NCI-H128 (cell line): ENCODE data around the gene SLC12A4.
A peak's percentile ranks its signal among the peaks of the same experiment; 100 is the strongest.
"Not testable (repeated sequence)": the region's sequence is repeated elsewhere in the genome, so short reads cannot be mapped to it uniquely, and the experiment has no call there.

Experiments used
- DNase-seq: peaks from one replicate; lab custom pipeline; 2025; ENCODE audit not compliant: unreplicated experiment; lab: John Stamatoyannopoulos, UW

The SLC12A4 gene

DNA sequence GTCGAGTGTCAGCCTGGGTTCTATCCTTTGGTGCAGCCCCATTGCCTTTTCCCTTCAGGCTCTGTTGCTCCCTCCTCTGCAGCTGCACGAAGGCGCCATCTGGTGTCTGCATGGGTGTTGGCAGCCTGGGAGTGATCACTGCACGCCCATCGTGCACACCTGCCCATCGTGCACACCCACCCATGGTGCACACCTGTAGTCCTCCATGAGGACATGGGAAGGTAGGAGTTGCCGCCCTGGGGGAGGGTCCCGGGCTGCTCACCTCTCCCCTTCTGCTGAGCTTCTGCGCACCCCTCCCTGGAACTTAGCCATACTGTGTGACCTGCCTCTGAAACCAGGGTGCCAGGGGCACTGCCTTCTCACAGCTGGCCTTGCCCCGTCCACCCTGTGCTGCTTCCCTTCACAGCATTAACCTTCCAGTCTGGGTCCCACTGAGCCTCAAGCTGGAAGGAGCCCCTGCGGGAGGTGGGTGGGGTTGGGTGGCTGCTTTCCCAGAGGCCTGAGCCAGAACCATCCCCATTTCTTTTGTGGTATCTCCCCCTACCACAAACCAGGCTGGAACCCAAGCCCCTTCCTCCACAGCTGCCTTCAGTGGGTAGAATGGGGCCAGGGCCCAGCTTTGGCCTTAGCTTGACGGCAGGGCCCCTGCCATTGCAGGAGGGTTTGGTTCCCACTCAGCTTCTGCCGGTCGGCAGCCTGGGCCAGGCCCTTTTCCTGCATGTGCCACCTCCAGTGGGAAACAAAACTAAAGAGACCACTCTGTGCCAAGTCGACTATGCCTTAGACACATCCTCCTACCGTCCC lies 39.7 kb downstream of the SLC12A4 start:
- peak; percentile 46 for DNase-seq

DNA sequence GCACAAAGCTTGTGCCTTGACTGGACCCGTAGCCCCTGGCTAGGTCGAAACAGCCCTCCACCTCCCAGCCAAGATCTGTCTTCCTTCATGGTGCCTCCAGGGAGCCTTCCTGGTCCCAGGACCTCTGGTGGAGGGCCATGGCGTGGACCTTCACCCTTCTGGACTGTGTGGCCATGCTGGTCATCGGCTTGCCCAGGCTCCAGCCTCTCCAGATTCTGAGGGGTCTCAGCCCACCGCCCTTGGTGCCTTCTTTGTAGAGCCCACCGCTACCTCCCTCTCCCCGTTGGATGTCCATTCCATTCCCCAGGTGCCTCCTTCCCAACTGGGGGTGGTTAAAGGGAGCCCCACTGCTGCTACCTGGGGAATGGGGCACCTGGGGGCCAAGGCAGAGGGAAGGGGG lies 40.3 kb downstream of the SLC12A4 start:
- no peak for DNase-seq

DNA sequence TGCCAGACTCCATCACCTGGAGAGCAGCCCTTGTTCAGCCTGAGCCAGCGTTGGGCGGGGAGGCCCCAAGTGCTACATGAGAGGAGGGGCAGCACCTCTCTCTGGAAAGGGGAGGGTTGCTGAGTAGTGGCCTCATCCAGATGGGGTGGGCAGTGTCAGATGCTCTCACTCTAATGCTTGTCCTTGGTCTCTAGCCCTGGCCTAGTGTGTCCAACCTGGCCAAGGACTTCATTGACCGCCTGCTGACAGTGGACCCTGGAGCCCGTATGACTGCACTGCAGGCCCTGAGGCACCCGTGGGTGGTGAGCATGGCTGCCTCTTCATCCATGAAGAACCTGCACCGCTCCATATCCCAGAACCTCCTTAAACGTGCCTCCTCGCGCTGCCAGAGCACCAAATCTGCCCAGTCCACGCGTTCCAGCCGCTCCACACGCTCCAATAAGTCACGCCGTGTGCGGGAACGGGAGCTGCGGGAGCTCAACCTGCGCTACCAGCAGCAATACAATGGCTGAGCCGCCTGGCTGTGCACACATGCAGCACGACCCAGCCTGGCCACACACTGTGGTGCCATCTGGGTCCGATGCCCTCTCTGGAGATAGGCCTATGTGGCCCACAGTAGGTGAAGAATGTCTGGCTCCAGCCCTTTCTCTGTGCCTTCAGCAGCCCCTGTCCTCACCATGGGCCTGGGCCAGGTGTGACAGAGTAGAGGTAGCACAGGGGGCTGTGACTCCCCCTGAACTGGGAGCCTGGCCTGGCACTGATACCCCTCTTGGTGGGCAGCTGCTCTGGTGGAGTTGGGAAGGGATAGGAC lies 41.1 kb downstream of the SLC12A4 start:
- no peak for DNase-seq

DNA sequence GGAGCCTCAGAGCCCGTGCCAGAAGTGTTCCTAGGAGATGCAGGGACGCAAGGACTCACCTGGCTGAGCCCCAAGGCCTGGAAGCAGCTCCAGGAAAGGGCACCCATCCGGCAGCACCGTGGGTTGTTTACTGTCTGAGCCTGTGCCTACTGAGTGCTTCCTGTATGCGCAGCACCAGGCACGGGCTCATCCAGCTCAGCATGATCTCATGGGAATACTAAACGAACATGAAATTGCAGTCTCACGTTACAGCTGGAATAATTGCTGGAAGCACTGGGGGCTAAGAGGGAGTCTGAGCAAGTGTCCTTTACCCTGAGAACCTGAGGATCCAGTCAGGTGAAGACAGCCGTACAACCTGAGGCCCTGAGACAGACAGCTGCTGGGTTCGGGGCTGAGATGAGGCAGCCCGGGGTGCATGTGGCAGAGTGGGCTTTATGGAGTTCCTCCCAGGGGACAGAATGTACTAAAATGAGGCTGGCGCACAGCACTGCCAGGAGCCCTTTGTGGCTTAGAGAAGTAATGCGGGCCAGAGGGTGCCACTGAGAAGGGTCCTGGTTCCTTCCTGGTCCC lies 42.2 kb downstream of the SLC12A4 start:
- peak; percentile 17 for DNase-seq

DNA sequence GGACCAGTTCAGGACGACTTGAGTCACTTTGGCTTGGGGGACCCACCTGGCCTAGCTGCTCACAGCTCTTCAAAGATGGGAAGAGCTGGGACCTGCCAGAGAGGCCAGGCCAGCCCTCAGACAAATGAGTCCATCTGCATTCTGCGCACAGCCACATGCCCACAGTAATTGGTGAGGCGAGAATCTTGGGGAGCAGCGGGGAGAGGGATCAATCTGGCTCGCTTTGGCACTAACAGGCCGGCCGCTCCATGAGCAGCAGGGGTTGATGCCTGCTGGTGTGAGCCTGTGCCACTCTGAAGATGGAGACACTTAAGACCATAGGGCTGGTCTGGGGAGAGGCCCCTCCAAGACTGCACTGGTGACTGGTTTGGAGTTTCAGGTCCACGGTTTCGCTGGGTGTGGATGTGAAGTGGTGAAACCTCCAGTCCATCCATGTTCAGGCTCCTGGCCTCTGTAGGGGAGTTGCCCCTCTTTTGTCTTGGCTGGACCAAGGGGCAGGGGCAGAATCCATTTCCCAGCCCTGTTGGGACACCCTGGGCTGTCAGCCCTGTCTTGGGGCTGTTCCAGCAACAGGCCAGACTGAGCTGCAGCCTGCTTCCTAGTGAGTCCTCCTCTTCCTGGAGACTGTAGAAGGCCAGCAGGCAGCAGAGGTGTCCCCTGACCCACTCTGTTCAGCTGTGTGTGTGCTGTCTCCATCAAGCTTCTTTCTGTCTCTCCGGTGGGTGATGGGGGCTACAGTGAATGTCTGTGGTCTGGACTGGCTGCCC lies 44.1 kb downstream of the SLC12A4 start:
- DNase-seq: no peak

DNA sequence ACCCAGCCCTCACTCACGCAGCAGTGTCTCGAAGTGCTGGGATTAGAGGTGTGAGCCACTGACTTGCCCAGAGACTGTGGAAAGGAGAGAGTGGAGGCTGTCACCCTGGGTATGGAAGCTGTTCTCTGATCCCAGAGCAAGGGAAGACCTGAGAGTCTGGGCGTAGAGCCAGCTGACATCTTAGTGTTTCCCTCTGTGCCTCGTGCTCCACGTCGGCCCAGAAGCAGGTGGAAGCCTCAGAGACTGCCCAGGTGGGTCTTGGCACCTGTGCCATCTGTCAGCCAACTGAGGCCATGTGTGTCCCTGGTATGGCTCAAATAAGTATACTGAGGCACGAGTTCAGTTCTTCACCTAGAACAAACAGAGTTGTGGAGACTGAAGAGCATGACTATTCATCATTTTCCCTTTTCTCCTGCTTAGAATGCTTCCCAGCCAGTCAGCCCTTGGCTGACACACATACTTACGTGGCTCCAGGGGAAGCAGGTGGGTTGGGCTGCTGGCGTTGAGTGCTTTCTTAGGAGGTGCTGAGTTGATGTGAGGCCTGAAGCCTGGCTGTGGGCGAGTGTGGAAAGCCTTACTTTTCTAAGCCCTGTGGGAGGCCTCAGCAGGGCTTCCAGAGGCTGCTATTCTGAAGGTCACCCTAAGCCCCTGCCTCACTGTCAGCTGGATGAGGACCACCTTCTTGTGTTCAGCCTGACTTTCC lies 44.9 kb downstream of the SLC12A4 start:
- no peak for DNase-seq

DNA sequence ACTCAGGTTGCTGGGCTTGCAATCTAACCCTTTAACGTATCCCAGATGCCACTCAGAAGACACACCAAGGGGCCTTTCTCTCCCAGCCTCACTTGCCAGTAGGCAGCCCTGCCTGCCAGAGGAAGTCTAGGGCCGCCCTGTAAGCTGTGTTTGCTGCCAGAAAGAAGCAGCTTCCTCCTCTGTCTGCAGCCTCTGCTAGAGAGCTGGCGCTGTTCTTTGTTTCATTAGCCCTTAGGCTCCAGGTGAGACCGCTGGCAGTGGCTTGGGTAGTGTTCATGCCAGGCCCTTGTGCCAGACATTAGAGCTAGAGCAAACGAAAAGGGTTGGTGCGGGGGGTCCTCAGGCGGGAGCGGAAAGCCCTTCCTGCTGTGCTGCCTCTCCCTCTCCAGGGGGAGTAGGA lies 45.7 kb downstream of the SLC12A4 start:
- peak; percentile 24 for DNase-seq

DNA sequence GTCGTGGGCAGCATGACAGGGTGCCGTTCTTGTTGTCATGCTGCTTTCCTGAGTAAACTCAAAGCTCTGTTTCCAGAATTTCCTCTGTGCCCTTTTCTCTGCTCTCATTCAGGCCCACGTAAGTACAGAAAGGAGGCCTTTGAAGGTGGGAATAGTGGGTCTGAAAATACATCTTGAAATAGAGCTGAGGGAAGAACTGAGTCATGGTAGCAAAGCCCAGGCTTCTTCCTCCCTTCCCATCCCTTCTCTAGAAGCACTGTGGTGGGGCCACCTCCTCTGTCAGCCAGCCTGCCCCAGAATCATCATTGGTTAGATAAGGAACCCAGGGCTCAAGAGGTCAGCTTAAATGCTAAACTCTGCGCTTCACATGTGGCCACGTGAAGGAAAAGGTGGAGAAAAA lies 46.2 kb downstream of the SLC12A4 start:
- no peak for DNase-seq

DNA sequence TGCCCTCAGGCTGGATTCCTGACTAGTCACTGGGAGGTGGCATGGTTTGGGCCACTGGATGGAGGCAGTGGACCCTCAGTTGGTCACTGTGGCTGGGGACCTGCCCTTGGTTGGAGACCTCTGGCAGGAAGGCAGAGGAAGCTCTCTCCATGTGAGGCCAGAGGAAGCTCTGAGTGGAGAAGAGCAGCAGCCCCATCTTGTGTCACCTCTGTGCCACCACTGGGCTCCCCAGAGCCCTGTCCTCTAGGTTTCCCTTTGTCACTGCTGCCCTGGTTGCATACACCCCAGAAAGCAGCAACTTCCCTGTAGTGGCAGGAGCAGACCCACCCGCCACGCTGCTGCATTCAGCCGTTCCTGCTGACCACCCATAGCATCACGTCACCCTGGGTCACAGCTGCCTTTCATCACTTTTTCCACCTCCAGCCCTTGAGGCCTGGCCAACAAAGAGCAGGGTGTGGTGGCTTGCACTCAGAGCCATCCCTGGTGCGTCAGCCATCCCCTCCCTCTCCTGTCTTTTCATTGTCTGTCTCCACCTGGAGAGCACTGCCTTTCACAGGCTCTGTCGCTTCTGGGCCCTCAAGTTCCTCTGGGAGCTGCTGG lies 48.7 kb downstream of the SLC12A4 start:
- DNase-seq: no peak

DNA sequence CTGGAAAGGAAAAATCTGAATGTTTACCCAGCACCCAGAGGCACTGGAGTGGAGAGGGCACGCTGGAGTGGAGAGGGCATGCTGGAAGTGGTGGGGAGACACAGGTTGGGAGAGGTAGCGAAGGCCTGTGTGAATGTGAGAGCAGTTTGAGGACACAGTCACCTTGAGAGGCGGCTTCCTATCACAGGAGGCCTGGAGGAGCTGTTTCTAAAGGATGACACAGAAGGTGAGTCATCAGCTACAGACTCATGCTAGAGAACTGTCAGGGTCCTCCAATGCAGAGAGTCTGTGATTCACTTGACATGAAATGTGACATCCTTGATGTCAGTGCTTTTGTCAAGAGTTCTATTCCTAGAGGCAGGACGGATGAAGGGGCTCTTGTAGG lies 50.6 kb downstream of the SLC12A4 start:
- no peak for DNase-seq

DNA sequence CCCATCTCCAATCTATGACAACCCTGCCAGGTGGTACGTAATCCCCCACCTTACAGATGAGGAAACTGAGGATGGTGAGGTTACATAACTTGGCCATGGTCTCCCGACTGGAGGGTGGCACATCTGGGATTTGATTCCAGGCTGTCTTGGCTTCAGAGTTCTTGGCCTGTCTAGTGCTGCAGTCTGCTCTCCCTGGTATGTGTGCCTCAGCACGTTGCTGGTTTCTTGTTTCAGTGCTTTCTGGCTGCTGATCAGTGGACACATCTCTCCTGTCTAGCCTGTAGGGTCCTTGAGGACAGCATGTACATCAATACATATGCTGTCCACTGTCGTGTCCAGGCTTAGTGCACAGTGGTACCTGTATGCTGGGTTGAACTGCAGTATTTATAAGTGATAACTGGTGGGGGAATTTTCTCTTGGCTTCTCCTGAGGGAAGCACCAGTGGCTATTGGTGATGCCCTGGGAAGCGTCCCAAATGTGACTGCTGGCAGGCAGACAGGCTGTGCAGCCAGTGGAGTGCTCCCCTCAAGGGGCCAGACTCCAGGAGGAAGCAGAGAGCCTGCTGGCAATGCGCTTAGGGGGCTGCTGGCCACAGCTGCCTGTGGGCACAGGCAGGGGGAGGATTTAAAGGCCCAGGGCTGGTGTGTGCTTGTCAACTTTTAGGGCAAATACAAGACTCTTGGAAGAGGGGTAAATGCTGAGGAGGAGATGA lies 51.1 kb downstream of the SLC12A4 start:
- no peak for DNase-seq

DNA sequence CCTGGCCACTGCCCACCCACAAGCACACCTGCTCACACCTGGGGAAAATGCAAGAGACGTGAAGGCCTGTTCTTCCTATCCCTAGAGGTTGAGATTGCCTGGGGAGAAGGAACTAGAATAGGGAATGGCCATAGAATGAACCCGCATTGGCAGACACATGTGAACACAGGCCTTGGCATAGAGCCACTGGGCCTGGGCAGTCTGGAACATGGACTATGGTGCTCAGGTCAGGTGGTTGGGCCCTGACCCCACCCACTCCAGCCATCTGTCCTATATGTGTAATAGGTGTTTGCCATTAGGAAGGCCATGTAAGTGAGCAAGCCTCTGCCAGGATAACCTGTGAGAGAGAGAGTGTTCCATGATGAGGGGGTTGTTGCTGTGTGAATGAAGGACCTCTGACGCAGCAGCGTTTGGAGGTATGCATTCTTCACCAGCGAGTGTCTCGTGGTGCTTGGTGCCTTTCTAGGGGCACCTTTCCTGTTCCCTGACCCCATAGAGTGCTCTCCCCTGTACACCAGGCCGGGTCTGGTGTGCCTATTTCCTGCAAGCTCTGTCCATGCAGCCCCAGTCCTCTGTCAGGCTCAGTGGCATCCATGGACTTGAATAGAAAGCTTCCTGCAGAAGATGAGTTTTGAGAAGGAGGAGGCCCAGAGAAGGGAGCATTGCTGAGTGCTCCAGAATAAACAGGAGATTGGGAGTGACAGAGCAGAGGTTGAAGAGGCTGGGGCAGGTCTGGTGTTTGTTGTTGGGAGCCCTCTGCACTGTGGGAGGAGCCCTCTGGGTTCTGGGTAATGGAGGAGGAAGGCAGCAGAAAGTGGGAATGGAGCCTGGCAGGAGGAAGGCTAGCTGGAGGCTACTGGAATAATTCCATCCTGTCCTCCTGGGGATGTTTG lies 52.4 kb downstream of the SLC12A4 start:
- DNase-seq: no peak

DNA sequence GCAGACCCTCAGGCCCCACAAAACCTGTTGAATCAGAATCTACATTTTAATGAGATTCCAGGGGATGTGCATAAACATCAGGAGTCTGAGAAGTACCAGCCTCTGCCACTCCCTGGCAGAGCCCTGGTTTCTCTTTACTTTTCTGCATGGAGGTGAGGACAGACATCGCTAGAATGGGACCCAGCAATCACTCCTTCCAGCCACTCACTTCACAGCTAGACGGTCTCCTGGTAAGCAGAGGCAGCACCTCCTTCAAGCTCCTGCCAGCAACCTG lies 53.0 kb downstream of the SLC12A4 start:
- not testable (repeated sequence) for DNase-seq

DNA sequence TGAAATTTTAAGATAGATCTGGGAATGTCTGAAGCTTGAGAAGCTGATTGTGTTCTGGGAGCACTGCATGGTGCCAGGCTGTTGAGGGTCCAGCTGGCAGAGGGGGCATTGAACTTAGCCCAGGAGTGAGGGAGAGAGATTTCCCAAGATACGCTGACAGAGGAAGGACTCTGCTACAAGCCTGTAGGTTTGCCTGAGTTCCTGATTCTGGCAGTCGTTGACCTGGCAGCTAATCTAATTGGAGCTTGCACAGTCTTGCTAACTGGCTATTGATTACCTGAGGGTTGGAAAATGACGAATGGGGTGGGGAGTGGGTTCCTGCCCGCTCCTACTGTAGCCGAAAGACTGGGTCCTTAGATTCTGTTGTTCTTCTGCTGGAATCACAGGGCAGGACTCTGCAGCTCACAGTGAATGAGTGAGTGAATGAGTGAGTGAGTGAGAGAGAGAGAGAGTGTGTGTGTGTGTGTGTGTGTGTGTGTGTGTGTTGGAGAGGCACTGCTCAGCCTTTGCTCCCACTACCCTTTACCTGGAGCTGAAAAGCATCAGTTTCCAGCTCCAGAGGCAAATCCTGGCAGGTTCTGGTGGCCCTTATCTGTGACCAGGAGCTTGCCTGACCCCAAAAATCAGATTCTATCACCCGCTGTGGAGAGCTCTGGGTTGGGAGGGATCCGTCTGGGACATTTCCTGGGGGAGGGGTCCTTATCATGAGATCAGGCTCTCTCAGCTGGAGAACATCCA lies 53.5 kb downstream of the SLC12A4 start:
- DNase-seq: no peak

DNA sequence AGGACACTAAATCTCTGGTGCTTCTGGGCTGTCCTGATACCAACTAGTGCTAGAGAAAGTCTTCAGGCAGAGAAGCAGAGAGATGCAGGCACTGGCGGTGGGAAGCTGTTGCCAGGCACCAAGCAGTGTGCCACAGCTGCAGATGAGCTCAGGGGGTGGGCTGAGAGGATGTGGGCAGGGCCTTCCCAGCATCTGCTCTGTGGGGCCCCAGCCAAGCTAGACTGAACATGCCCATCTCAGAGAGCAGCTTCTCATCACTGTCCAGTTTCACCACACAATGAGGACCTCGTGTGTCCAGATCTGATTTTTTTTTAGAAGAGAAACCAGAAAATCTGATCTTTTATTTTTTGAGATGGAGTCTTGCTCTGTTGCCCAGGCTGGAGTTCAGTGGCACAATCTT lies 58.3 kb downstream of the SLC12A4 start:
- DNase-seq: no peak

DNA sequence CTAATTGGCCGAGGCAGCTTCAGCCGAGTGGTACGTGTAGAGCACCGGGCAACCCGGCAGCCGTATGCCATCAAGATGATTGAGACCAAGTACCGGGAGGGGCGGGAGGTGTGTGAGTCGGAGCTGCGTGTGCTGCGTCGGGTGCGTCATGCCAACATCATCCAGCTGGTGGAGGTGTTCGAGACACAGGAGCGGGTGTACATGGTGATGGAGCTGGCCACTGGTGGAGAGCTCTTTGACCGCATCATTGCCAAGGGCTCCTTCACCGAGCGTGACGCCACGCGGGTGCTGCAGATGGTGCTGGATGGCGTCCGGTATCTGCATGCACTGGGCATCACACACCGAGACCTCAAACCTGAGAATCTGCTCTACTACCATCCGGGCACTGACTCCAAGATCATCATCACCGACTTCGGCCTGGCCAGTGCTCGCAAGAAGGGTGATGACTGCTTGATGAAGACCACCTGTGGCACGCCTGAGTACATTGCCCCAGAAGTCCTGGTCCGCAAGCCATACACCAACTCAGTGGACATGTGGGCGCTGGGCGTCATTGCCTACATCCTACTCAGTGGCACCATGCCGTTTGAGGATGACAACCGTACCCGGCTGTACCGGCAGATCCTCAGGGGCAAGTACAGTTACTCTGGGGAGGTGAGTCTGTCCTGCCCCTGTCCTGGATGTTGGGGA lies 59.2 kb downstream of the SLC12A4 start:
- DNase-seq: no peak

DNA sequence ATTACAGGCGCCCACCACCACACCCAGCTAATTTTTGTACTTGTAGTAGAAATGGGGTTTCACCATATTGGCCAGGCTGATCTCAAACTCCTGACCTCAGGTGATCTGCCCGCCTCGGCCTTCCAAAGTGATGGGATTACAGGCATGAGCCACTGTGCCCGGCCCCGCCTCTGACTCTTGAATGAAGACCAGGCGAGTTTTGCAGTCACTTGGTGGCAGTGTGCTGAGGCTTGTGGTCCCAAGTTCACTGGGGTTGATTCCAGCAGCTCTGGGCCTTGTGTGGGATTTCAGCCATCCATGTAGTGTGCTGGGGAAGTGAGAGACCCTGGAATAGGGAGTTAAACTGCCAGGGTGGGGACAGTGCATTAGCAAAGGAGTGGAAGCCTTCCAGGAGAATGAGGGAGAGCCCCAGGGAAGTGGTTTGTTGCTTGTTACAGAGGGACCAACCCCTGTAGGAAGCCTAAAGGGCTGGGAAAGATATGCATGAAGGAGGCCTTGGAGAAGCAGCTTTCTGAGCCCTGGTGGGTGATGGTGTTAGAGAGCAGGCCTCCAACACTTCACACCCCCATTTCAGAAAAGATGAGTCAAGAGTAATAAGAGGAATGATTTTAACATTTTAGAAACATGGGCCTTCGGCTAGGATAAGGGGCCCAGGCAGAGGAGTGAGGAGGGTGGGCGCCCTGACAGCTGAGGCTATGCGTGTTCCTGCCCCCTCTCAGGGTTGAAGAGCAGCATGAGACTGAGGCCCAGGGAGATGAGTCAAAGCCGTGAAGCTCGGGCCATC lies 60.8 kb downstream of the SLC12A4 start:
- DNase-seq: no peak
